H1 (cell line): Measurements from ENCODE around the gene COL5A1. TPM values are rescaled to one million over a fixed set of nuclear protein-coding genes. Genes with fewer than 3 reads are reported as not detected.

ENCODE experiments used
- CTCF ChIA-PET: fragments of 300-600 bp; sonication (Branson Sonifier 250); formaldehyde crosslinking; loops from one replicate; lab custom pipeline; 2021; ENCODE audit not compliant: partially characterized antibody; lab: Charles Lee
- POLR2A ChIA-PET: fragments of 300-600 bp; sonication (Branson Sonifier 250); formaldehyde crosslinking; loops from one replicate; lab custom pipeline; 2021; ENCODE audit warnings: inconsistent platforms; ENCODE audit not compliant: partially characterized antibody; lab: Charles Lee
- DNase-seq, 2 experiments: peaks; one replicate each; pipeline versions ENCODE4 v3.0.0 to v3.0.0-alpha.2; 2010 to 2022; ENCODE audit warnings: low spot score in 2 of 2, low read depth in 1 of 2, mixed read lengths in 1 of 2
- FAIRE-seq: peaks from 2 replicates; lab custom pipeline; 2011; peaks lifted over from hg19 to GRCh38; lab: Jason Lieb, UNC
- H2AFZ ChIP-seq: 2 replicates; pipeline ENCODE4 v1.8.1; 2012; ENCODE audit warnings: low read length, inconsistent platforms
- H2AK5ac ChIP-seq: 2 replicates; pipeline ENCODE4 v1.6.1; 2013; ENCODE audit warnings: low read depth, low read length
- H2BK120ac ChIP-seq: replicated peaks from 2 replicates; pipeline ENCODE3; 2013; ENCODE audit warnings: low read depth, low read length, inconsistent platforms
- H2BK12ac ChIP-seq: 2 replicates; pipeline ENCODE4 v1.6.1; 2013; ENCODE audit warnings: low read depth, low read length
- H2BK15ac ChIP-seq: 2 replicates; pipeline ENCODE4 v1.6.1; 2013; ENCODE audit warnings: low read length
- H2BK20ac ChIP-seq: 2 replicates; pipeline ENCODE4 v1.6.1; 2013; ENCODE audit warnings: low read length
- H2BK5ac ChIP-seq: 2 replicates; pipeline ENCODE4 v1.6.1; 2013; ENCODE audit warnings: low read depth, low read length
- H3K14ac ChIP-seq: 2 replicates; pipeline ENCODE4 v1.6.1; 2013; ENCODE audit warnings: inconsistent platforms; ENCODE audit not compliant: insufficient read length
- H3K18ac ChIP-seq: 2 replicates; pipeline ENCODE4 v1.6.1; 2013; ENCODE audit warnings: low read length; ENCODE audit errors: extremely low read depth
- H3K23ac ChIP-seq: 2 replicates; pipeline ENCODE4 v1.6.1; 2013; ENCODE audit warnings: inconsistent platforms; ENCODE audit not compliant: insufficient read length
- H3K23me2 ChIP-seq: 2 replicates; pipeline ENCODE4 v1.6.1; 2013; ENCODE audit warnings: low read depth, low read length
- H3K27ac ChIP-seq: 2 replicates; pipeline ENCODE4 v1.6.1; 2011; ENCODE audit warnings: low read depth, low read length, inconsistent platforms
- H3K27me3 ChIP-seq, 4 experiments: replicated peaks in 1 of 4; 1 replicate in 1 of 4; 2 replicates in 3 of 4; pipeline versions ENCODE4 v1.6.1 to v1.8.1; 2011 to 2013; ENCODE audit warnings: low read length in 3 of 4, mild to moderate bottlenecking in 3 of 4, inconsistent platforms in 2 of 4, mixed read lengths in 2 of 4, moderate library complexity in 1 of 4; ENCODE audit not compliant: control insufficient read depth in 3 of 4, insufficient read depth in 3 of 4; ENCODE audit errors: extremely low read depth in 1 of 4
- H3K36me3 ChIP-seq, 4 experiments: 2 replicates each; pipeline versions ENCODE4 v1.6.1 to v1.8.1; 2011 to 2013; ENCODE audit warnings: mild to moderate bottlenecking in 4 of 4, low read length in 3 of 4, moderate library complexity in 2 of 4, control low read depth in 1 of 4, inconsistent platforms in 1 of 4; ENCODE audit not compliant: insufficient read depth in 4 of 4, control insufficient read depth in 2 of 4
- H3K4ac ChIP-seq: replicated peaks from 2 replicates; pipeline ENCODE3; 2013; ENCODE audit warnings: low read length, low read depth, mixed read lengths, inconsistent platforms; ENCODE audit not compliant: insufficient read length
- H3K4me1 ChIP-seq, 4 experiments: replicated peaks in 1 of 4; 1 replicate in 1 of 4; 2 replicates in 3 of 4; pipeline versions ENCODE4 v1.6.1 to v1.8.1; 2011 to 2013; ENCODE audit warnings: low read length in 3 of 4, inconsistent platforms in 2 of 4, mixed read lengths in 1 of 4; ENCODE audit not compliant: insufficient read depth in 4 of 4, control insufficient read depth in 3 of 4
- H3K4me2 ChIP-seq, 2 experiments: 2 replicates each; pipeline versions ENCODE4 v1.6.1 to v1.8.1; 2011 to 2013; ENCODE audit warnings: low read depth in 2 of 2, low read length in 2 of 2, control low read depth in 1 of 2, inconsistent platforms in 1 of 2, mild to moderate bottlenecking in 1 of 2; ENCODE audit not compliant: insufficient read depth in 1 of 2
- H3K4me3 ChIP-seq, 4 experiments: fragments of 200-600, 300-600 bp in 1 of 4; sonication (generic), shearing (Covaris generic), sonication (Bioruptor Twin) in 1 of 4; 2 replicates each; pipeline versions ENCODE4 v1.5.1 to v1.8.1; 2011 to 2016; ENCODE audit warnings: low read length in 4 of 4, low read depth in 3 of 4, control low read depth in 2 of 4, inconsistent platforms in 2 of 4, mild to moderate bottlenecking in 2 of 4, mixed read lengths in 1 of 4, moderate library complexity in 1 of 4; ENCODE audit not compliant: insufficient read depth in 2 of 4; ENCODE audit errors: extremely low read depth in 1 of 4
- H3K56ac ChIP-seq: replicated peaks from 2 replicates; pipeline ENCODE3; 2013; ENCODE audit warnings: low read depth, mild to moderate bottlenecking, mixed read lengths, low read length, inconsistent platforms; ENCODE audit not compliant: insufficient read length
- H3K79me1 ChIP-seq: 2 replicates; pipeline ENCODE4 v1.6.1; 2013; ENCODE audit warnings: low read depth, low read length, control low read depth
- H3K79me2 ChIP-seq, 2 experiments: 2 replicates each; pipeline versions ENCODE4 v1.6.1 to v1.8.1; 2012 to 2013; ENCODE audit warnings: low read length in 2 of 2, mild to moderate bottlenecking in 2 of 2, inconsistent platforms in 1 of 2; ENCODE audit not compliant: insufficient read depth in 2 of 2, control insufficient read depth in 1 of 2
- H3K9ac ChIP-seq, 4 experiments: replicated peaks in 1 of 4; 1 replicate in 1 of 4; 2 replicates in 3 of 4; pipeline versions ENCODE4 v1.6.1 to v1.8.1; 2011 to 2013; ENCODE audit warnings: low read depth in 3 of 4, low read length in 3 of 4, control low read depth in 2 of 4, mild to moderate bottlenecking in 2 of 4, moderate library complexity in 2 of 4, inconsistent platforms in 1 of 4; ENCODE audit errors: extremely low read depth in 1 of 4
- H3K9me3 ChIP-seq, 2 experiments: 2 replicates each; pipeline versions ENCODE4 v1.6.1 to v1.8.1; 2012 to 2013; ENCODE audit warnings: mild to moderate bottlenecking in 2 of 2, moderate library complexity in 2 of 2, control low read depth in 1 of 2, inconsistent platforms in 1 of 2, low read depth in 1 of 2, low read length in 1 of 2, mixed read lengths in 1 of 2; ENCODE audit not compliant: insufficient read depth in 2 of 2
- H4K20me1 ChIP-seq, 2 experiments: replicated peaks in 1 of 2; 2 replicates each; pipeline versions ENCODE3 to v1.8.1; 2011 to 2013; ENCODE audit warnings: inconsistent platforms in 2 of 2, low read length in 2 of 2, mild to moderate bottlenecking in 1 of 2; ENCODE audit not compliant: insufficient read depth in 2 of 2, control insufficient read depth in 1 of 2
- H4K5ac ChIP-seq: 2 replicates; pipeline ENCODE4 v1.6.1; 2013; ENCODE audit warnings: low read length, low read depth, mixed read lengths, inconsistent platforms; ENCODE audit not compliant: insufficient read length
- H4K8ac ChIP-seq: 2 replicates; pipeline ENCODE4 v1.8.0; 2013; ENCODE audit warnings: mild to moderate bottlenecking, moderate library complexity, low read length, inconsistent platforms; ENCODE audit not compliant: insufficient read depth; ENCODE audit errors: extremely low read depth
- H4K91ac ChIP-seq: replicated peaks from 2 replicates; pipeline ENCODE3; 2013; ENCODE audit warnings: low read length, mixed read lengths, inconsistent platforms; ENCODE audit not compliant: insufficient read length
- RAD21 ChIP-seq, 2 experiments: IDR thresholded peaks in 1 of 2; conservative IDR thresholded peaks in 1 of 2; 2 replicates each; pipeline ENCODE4 v1.6.1; 2011; ENCODE audit warnings: low read depth in 2 of 2, low read length in 2 of 2, improper control_type of control experiment in 1 of 2, inconsistent platforms in 1 of 2, mild to moderate bottlenecking in 1 of 2, moderate library complexity in 1 of 2
- RBBP5 ChIP-seq: IDR thresholded peaks from 2 replicates; pipeline ENCODE4 v1.7.1; 2012; ENCODE audit warnings: low read depth, mild to moderate bottlenecking, inconsistent platforms, low read length, moderate library complexity, borderline replicate concordance
- RNF2 ChIP-seq: fragments of 200-900, 300-1000 bp; sonication (generic); IDR thresholded peaks from 2 replicates; pipeline ENCODE4 v1.7.1; 2016; ENCODE audit warnings: borderline replicate concordance, low read depth, mild to moderate bottlenecking, antibody characterized with exemption, low read length; ENCODE audit not compliant: poor library complexity, severe bottlenecking; ENCODE audit errors: missing control alignments
- SP1 ChIP-seq: IDR thresholded peaks from 2 replicates; pipeline ENCODE4 v1.6.1; 2011; ENCODE audit warnings: low read depth, low read length
- WGBS, 2 experiments: shearing (Covaris generic) in 1 of 2; methylation state at CpG; one replicate each; pipeline versions ENCODE4 v1.1.6 to v1.1.7; 2013 to 2015; ENCODE audit warnings: low lambda C conversion rate in 2 of 2, mixed read lengths in 2 of 2, inconsistent platforms in 1 of 2, low coverage in 1 of 2, missing lambda C conversion rate in 1 of 2; ENCODE audit not compliant: insufficient replicate concordance in 2 of 2, insufficient coverage in 1 of 2, insufficient read length in 1 of 2; ENCODE audit errors: extremely low coverage in 1 of 2, missing lambda C conversion rate in 1 of 2; 5-methylcytosine and 5-hydroxymethylcytosine counted together
- polyA plus RNA-seq, 7 experiments: library from polyadenylated mRNA; depleted of rRNA in 3 of 7; stranded (reverse) in 5 of 7; unstranded in 2 of 7; fragments of >200 nt in 5 of 7; fragments of 200-250 nt in 2 of 7; gene quantifications; 1 replicate in 5 of 7; 2 replicates in 1 of 7; 4 replicates in 1 of 7; pipeline versions ENCODE4 v1.2.1 to v1.2.3, GENCODE V29; 2011 to 2013; ENCODE audit warnings: missing spikeins in 2 of 7, mixed read lengths in 2 of 7
- total RNA-seq: library from RNA; stranded (reverse); fragmentation: NEBNext Ultra II Directional; extraction: Animal tissue kit (Norgen Biotek cat#: 25700); gene quantifications from 2 replicates; pipeline ENCODE4 v1.2.1, GENCODE V29; 2021
- TF ChIP-seq, protein P1 (sequence below), 3 experiments: IDR thresholded peaks; 1 replicate in 2 of 3; 2 replicates in 1 of 3; pipeline versions ENCODE4 v1.5.1 to v1.6.1; 2011; ENCODE audit warnings: low read length in 3 of 3, mild to moderate bottlenecking in 3 of 3, inconsistent platforms in 2 of 3, low read depth in 1 of 3, moderate library complexity in 1 of 3; ENCODE audit not compliant: insufficient read depth in 1 of 3; ENCODE audit errors: control extremely low read depth in 1 of 3

COL5A1 gene
- total and polyA plus RNA-seq, 2 of the 8 experiments (the other 6 are each of a cell fraction or from before 2014, with no cell fraction given): 3.8 to 12.0 TPM

DNA sequence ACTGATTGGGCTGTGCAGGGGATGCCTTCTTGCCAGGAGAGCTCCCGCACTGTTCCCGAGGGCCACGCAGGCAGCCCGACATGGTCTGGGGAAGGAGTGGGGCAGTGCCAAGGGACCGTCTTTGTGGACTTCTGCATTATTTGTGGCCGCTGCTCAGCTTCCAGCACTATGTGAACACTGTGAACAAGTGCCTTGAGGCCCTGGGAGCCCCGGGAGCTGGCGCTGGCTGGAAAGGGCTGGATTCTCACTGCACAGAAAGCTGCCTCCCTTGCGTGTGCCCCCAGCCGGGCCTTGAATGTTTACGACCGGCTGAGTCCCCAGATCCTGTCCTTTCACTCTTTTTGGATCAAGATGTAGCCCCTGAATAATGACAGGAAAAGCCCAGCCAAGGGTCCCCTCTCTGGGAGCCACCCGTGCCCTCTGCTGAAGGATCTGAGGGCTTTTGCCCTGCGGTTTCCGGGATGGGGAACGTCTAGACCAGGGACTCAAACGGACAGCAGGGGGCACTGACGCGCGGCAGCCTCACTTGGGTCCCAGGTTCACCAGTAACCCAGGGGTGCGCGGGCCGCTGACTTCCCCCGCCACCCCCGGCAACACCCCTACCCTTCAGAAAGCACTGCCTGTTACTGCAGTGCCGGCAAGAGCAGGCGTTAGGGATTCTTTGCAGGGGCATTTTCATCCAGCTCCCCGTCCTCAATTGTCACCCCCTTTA is 140.1 kb downstream of the COL5A1 start:
- CTCF ChIA-PET: interaction anchor here (0.7 to 8.3 kb wide), 35 partner anchors 10 to 1649 kb away, joined by 3 to 79 read pairs (median 4); no protein-coding TSS in a partner anchor

More for the DNA sequence above, 140.1 kb downstream of the COL5A1 start:
- Histone ChIP-seq H3K18ac (no peak overlapping the region), H2AK5ac (no peak overlapping the region), H2AFZ (no peak overlapping the region), H3K79me2 (no peaks in the 10 kb centered on the region), H4K8ac (peak overlapping the region; percentile 31), H3K4ac (no peak overlapping the region), H3K14ac (no peak overlapping the region), H2BK15ac (no peak overlapping the region), H3K56ac (no peak overlapping the region), H2BK12ac (no peak overlapping the region), H3K23ac (no peak overlapping the region), H4K5ac (no peak overlapping the region), H2BK5ac (no peak overlapping the region), H2BK120ac (no peak overlapping the region), H3K23me2 (no peaks in the 10 kb centered on the region), H3K4me1 (peaks cover 0 to 7% (median 3%) of the 10 kb centered on the region in 4 experiments; a peak in 4 of 7 replicates), H2BK20ac (no peak overlapping the region), H3K9ac (no peak overlapping the region), H3K79me1 (no peaks in the 10 kb centered on the region), H4K91ac (peak overlapping the region; percentile 57), H3K9me3 (no peaks in the 10 kb centered on the region), H3K27me3 (no peaks in the 10 kb centered on the region), H4K20me1 (no peaks in the 10 kb centered on the region), H3K27ac (no peak overlapping the region), H3K36me3 (no peaks in the 10 kb centered on the region), H3K4me3 (no peak overlapping the region), H3K4me2 (no peak overlapping the region)
- WGBS, 2 experiments: 79% methylated on average over 26 of the region's 28 CpGs; no CpG with 5 or more reads in 1 of the 2 experiments
- no peak for FAIRE-seq
- POLR2A ChIA-PET: no interaction called here
- no peak for TF ChIP-seq RNF2
- TF ChIP-seq RBBP5: no peak
- TF ChIP-seq RAD21 (IDR thresholded peaks at IDR 0.05 in 1 of 2, conservative IDR thresholded peaks at IDR 0.05 in 1 of 2; ENCODE audit: low read depth in 2 of 2, low read length in 2 of 2): peak; percentile 57 to 66
- TF ChIP-seq, protein P1, sequence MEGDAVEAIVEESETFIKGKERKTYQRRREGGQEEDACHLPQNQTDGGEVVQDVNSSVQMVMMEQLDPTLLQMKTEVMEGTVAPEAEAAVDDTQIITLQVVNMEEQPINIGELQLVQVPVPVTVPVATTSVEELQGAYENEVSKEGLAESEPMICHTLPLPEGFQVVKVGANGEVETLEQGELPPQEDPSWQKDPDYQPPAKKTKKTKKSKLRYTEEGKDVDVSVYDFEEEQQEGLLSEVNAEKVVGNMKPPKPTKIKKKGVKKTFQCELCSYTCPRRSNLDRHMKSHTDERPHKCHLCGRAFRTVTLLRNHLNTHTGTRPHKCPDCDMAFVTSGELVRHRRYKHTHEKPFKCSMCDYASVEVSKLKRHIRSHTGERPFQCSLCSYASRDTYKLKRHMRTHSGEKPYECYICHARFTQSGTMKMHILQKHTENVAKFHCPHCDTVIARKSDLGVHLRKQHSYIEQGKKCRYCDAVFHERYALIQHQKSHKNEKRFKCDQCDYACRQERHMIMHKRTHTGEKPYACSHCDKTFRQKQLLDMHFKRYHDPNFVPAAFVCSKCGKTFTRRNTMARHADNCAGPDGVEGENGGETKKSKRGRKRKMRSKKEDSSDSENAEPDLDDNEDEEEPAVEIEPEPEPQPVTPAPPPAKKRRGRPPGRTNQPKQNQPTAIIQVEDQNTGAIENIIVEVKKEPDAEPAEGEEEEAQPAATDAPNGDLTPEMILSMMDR (IDR thresholded peaks at IDR 0.05; ENCODE audit: control extremely low read depth in 1 of 3, insufficient read depth in 1 of 3, low read depth in 1 of 3, low read length in 3 of 3): peak in 2 of 3 experiments; percentile 59 to 61; a peak in 3 of 4 replicates
- TF ChIP-seq SP1: no peak
- DNase-seq: peak in 1 of 2 experiments; percentile 75
